LNCAP (cell line): ENCODE data around the gene CPSF4.
A peak's percentile ranks its signal among the peaks of the same experiment; 100 is the strongest.

Experiments
- TF ChIP-seq, protein P1 (sequence below): fragments of 450-650 bp; IDR thresholded peaks from 2 replicates; pipeline ENCODE4 v1.5.1; 2017; ENCODE audit warnings: mild to moderate bottlenecking

Gene CPSF4

DNA sequence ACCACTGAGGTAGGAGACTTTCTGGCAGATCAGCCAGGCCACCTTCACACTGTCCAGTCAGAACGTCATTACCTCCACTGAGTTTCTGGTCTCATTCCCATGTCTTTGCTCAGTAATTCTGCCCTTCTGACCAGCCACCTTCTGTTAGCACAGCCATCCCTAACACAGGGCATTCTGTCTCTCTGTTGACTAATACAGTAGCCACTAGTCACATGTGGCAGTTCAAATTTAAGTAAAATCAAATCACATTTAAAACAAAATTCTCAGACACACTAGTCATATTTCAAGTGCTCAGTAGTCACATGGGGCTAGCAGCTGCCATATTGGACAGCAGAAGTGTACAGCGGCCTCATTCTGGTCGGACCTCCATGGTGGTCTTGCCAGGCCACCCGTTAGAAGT lies 7.4 kb downstream of the CPSF4 start:
- TF ChIP-seq, protein P1, sequence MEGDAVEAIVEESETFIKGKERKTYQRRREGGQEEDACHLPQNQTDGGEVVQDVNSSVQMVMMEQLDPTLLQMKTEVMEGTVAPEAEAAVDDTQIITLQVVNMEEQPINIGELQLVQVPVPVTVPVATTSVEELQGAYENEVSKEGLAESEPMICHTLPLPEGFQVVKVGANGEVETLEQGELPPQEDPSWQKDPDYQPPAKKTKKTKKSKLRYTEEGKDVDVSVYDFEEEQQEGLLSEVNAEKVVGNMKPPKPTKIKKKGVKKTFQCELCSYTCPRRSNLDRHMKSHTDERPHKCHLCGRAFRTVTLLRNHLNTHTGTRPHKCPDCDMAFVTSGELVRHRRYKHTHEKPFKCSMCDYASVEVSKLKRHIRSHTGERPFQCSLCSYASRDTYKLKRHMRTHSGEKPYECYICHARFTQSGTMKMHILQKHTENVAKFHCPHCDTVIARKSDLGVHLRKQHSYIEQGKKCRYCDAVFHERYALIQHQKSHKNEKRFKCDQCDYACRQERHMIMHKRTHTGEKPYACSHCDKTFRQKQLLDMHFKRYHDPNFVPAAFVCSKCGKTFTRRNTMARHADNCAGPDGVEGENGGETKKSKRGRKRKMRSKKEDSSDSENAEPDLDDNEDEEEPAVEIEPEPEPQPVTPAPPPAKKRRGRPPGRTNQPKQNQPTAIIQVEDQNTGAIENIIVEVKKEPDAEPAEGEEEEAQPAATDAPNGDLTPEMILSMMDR = no peak

DNA sequence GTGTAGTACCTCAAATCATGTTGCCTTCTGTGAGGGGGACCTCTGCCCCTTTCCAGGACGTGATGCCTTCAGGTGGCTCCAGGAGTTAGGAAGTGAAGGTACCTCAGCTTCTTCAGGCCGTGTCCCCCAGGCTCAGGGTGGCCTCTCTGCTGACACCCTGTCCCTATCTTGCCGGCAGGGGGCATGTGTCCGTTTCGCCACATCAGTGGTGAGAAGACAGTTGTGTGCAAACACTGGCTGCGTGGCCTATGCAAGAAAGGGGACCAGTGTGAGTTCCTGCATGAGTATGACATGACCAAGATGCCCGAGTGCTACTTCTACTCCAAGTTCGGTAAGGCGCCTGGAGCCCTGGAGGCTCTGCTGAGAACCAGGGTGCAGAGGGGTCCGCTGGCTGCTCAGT lies 9.2 kb downstream of the CPSF4 start:
- TF ChIP-seq, protein P1 = peak; percentile 54

DNA sequence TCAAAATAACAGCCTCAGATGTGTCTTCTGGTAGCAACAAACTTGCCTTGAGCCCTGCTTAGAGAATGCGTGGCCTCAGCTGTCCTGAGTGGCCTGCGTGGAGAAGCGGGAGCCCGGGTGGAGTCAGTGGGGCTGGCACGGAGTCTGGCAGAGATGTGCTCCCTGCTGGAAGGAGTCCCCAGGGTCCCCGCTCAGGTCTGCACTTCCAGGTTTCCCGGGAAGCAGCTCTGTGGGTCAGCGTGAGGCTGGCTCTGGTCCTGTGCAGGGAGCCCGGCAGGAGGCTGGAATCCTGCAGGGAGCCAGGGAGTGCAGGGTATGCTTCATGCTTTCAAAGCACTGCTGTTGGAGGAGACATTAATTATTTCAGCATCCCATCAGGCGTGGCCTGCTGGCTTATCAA lies 10.1 kb downstream of the CPSF4 start:
- TF ChIP-seq, protein P1 = no peak

DNA sequence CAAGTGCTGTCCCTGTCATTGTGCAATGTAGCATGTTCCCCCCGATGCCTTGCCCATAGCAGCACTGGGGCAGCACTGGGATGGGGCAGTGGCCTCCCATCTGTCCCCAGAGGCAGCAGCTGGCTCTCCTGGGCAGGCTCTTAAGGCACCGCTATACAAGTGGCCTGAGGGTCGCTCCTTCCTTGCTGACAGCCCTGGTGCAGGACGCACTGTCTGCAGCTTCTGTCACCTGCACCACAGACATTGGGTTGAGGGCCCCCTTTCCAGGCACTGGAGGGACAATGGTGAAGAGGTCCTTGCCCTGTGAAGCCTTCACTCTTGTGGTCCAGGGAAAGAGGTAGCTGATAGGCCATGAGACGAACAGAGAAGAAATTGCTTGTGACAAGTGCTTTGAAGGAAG lies 10.6 kb downstream of the CPSF4 start:
- TF ChIP-seq, protein P1 = no peak

DNA sequence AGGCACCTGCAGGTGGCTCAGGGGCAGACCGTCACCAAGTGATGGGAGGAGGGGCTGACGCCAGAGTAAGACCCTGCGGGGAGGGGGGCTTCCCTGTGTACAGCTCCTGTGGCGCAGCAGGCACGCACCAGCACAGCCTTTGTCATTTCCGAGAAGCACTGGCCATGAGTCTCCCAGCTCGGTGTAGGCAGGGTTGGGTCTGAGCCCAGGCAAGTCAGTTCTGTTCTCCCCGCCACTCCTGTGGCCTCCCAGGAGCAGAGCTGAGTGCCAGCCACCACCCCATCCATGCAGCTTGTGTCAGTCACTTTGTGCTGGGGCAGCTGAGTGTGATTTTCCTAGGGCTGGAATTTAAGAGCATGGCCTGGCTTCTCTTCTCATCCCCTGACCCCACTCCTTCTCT lies 13.2 kb downstream of the CPSF4 start:
- TF ChIP-seq, protein P1 = no peak

DNA sequence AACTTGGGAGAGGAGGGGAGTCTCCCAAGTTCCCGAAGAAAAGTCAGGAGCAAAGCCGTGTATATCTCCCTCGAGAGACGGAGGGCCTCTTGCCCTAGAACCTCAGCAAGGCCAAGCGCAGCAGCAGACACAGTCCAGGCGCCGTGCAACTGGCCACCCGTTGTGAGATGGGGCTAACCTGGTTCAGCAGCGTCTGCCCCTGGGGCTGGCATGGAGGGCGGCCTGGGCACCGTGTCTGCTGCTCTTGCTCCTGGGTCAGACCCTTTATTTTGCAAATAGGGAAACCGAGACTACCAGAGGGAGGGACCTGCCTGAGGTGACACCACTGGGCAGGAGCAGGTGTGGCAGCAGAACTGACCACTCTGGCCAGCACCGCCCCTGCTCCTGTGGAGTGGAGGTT lies 13.8 kb downstream of the CPSF4 start:
- TF ChIP-seq, protein P1 = no peak

DNA sequence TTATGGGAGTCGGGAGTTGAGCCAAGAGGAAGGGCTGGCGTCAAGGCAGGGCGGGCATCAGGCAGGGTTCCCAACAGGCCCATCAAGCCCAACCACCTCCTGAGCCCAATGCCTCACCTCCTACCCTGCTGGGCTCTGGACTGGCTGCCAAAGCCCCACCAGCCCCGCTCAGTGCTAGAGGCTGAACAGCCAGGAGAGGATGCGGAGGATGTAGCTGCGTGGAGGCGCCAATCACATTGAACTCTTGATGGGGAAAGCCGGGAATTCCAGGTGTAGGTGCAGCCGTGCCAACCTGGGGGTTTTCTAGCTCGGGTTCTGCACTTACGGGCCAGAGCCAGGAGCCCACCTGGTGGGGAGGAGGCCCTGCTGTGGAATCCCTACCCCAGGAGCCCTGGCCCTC lies 14.4 kb downstream of the CPSF4 start:
- TF ChIP-seq, protein P1 = no peak

DNA sequence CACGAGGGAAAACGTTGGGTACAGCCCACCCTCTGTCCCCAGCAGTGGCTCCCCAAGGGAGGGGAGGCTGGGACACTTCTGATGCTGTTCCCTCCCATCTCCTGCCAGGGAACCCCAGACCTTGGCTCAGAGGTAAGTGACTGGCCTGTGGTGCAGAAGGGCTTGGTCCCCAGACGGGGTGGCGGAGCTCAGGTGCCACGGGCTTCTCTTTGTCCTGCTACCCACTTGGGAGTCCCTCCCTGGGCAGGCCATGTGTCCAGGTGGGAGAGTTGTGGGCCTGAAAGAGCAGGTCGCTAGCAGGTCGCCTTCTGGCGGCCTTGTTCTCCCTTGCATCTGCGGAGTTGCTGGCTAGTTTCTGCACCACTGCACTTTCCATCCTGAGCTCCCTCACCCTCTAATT lies 17.1 kb downstream of the CPSF4 start:
- TF ChIP-seq, protein P1 = no peak
